PC-3 (cell line): ENCODE measurements around the gene INAVA. TPM values are rescaled to one million over a fixed set of nuclear protein-coding genes. Genes with fewer than 3 reads are reported as not detected.

Experiments used
- ATAC-seq: fragments of 200-7000 bp; cut with Tn5 transposase; 2 replicates; pipeline ENCODE4 v1.9.1; 2020; ENCODE audit warnings: mild to moderate bottlenecking, moderate library complexity
- BruUV-seq: library from RNA; stranded (reverse); fragments of 400-500 nt; replicated peaks from 2 replicates; lab custom pipeline; 2021; lab: Mats Ljungman, UMichigan
- CTCF ChIA-PET: fragments of 300-600 bp; sonication (Branson Sonifier 250); formaldehyde crosslinking; loops from one replicate; lab custom pipeline; 2022; ENCODE audit warnings: antibody characterized with exemption; lab: Charles Lee
- POLR2A ChIA-PET: fragments of 300-600 bp; sonication (Branson Sonifier 250); formaldehyde crosslinking; loops from one replicate; lab custom pipeline; 2022; ENCODE audit warnings: antibody characterized with exemption; ENCODE audit not compliant: unreplicated experiment; lab: Charles Lee
- DNase-seq: peaks from one replicate; pipeline ENCODE4 v3.0.0-alpha.2; 2015
- H2AFZ ChIP-seq: fragments of 300-600 bp; sonication (generic); 2 replicates; pipeline ENCODE4 v1.6.0; 2016; ENCODE audit warnings: antibody characterized with exemption, low read length
- H3F3A ChIP-seq: fragments of 300-600 bp; sonication (generic); one replicate; pipeline ENCODE4 v1.6.0; 2017; ENCODE audit warnings: antibody characterized with exemption, low read length, control low read depth, mild to moderate bottlenecking; ENCODE audit not compliant: unreplicated experiment
- H3K27ac ChIP-seq: fragments of 300-600 bp; sonication (generic); 2 replicates; pipeline ENCODE4 v1.5.1; 2016; ENCODE audit warnings: mild to moderate bottlenecking, low read length
- H3K27me3 ChIP-seq: fragments of 300-600 bp; sonication (generic); 2 replicates; pipeline ENCODE4 v1.6.1; 2016; ENCODE audit warnings: low read length, mixed read lengths
- H3K36me3 ChIP-seq: fragments of 300-600 bp; sonication (generic); 2 replicates; pipeline ENCODE4 v1.6.1; 2016; ENCODE audit warnings: low read depth, mixed run types, low read length, mixed read lengths
- H3K4me1 ChIP-seq: fragments of 300-600 bp; sonication (generic); 2 replicates; pipeline ENCODE4 v1.5.1; 2016; ENCODE audit warnings: low read length; ENCODE audit not compliant: insufficient read depth
- H3K4me2 ChIP-seq: fragments of 300-600 bp; sonication (generic); 2 replicates; pipeline ENCODE4 v1.6.0; 2016; ENCODE audit warnings: low read length
- H3K4me3 ChIP-seq: fragments of 300-600 bp; sonication (generic); 2 replicates; pipeline ENCODE4 v1.5.1; 2016; ENCODE audit warnings: mild to moderate bottlenecking, low read length, mixed read lengths
- H3K79me2 ChIP-seq: fragments of 300-600 bp; sonication (generic); 2 replicates; pipeline ENCODE4 v1.6.1; 2017; ENCODE audit warnings: low read length, mixed read lengths
- H3K9ac ChIP-seq: fragments of 300-600 bp; sonication (generic); 2 replicates; pipeline ENCODE4 v1.6.0; 2016; ENCODE audit warnings: mild to moderate bottlenecking, low read length
- H3K9me2 ChIP-seq: fragments of 300-600 bp; sonication (generic); replicated peaks from 2 replicates; pipeline ENCODE4 v1.6.1; 2016; ENCODE audit warnings: mixed run types, low read length, mixed read lengths
- H3K9me3 ChIP-seq: fragments of 300-600 bp; sonication (generic); 2 replicates; pipeline ENCODE4 v1.6.1; 2016; ENCODE audit warnings: low read length, mixed read lengths
- H4K20me1 ChIP-seq: fragments of 300-600 bp; sonication (generic); 2 replicates; pipeline ENCODE4 v1.6.1; 2016; ENCODE audit warnings: low read length, mixed read lengths
- EZH2 ChIP-seq: fragments of 300-600 bp; sonication (generic); IDR thresholded peaks from one replicate; pipeline ENCODE4 v1.6.1; 2017; ENCODE audit warnings: antibody characterized with exemption, mild to moderate bottlenecking, low read length; ENCODE audit not compliant: unreplicated experiment
- EZH2phosphoT487 ChIP-seq: fragments of 300-600 bp; sonication (generic); IDR thresholded peaks from 2 replicates; pipeline ENCODE4 v1.6.1; 2018; ENCODE audit warnings: mild to moderate bottlenecking, antibody characterized with exemption, low read length, borderline replicate concordance
- intact Hi-C: fragments of 100-400 bp; cut with micrococcal nuclease; formaldehyde crosslinking; loops from 2 replicates; pipeline ENCODE4 v1.9.0; 2023
- total RNA-seq: library from RNA; depleted of rRNA; stranded (reverse); fragments of >200 nt; gene quantifications from 2 replicates; pipeline ENCODE4 v1.2.3, GENCODE V29; 2014
- TF ChIP-seq, protein P1 (sequence below): fragments of 300-600 bp; sonication (generic); conservative IDR thresholded peaks from 2 replicates; pipeline ENCODE4 v1.5.1; 2017; ENCODE audit warnings: antibody characterized with exemption, low read depth, mild to moderate bottlenecking, low read length

INAVA gene
- total RNA-seq, 1 experiment from 2014 or later: 102 TPM

GRCh38 chr1:200938955-200939354 lies 44.3 kb downstream of the INAVA start:
- no peaks in the 10 kb centered on the region for H3K4me1 ChIP-seq
- H3K4me3 ChIP-seq: no peak overlapping the region
- POLR2A ChIA-PET: interaction anchor here (0.6 kb wide), 1 partner anchor 77 kb away, joined by 34 read pairs; no protein-coding TSS in a partner anchor
- TF ChIP-seq EZH2 (no peak), EZH2phosphoT487 (no peak)
- TF ChIP-seq, protein P1, sequence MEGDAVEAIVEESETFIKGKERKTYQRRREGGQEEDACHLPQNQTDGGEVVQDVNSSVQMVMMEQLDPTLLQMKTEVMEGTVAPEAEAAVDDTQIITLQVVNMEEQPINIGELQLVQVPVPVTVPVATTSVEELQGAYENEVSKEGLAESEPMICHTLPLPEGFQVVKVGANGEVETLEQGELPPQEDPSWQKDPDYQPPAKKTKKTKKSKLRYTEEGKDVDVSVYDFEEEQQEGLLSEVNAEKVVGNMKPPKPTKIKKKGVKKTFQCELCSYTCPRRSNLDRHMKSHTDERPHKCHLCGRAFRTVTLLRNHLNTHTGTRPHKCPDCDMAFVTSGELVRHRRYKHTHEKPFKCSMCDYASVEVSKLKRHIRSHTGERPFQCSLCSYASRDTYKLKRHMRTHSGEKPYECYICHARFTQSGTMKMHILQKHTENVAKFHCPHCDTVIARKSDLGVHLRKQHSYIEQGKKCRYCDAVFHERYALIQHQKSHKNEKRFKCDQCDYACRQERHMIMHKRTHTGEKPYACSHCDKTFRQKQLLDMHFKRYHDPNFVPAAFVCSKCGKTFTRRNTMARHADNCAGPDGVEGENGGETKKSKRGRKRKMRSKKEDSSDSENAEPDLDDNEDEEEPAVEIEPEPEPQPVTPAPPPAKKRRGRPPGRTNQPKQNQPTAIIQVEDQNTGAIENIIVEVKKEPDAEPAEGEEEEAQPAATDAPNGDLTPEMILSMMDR: no peak
- no TSS peak for BruUV-seq
- no peak overlapping the region for H3K27ac ChIP-seq
- intact Hi-C loops: no loop called here
- no peaks in the 10 kb centered on the region for H3F3A ChIP-seq
- H4K20me1 ChIP-seq: no peaks in the 10 kb centered on the region
- H2AFZ ChIP-seq: no peak overlapping the region
- H3K9ac ChIP-seq: no peak overlapping the region
- DNase-seq (no peak), ATAC-seq (no peak)
- H3K9me2 ChIP-seq: no peaks in the 10 kb centered on the region
- no peaks in the 10 kb centered on the region for H3K9me3 ChIP-seq
- no peaks in the 10 kb centered on the region for H3K79me2 ChIP-seq
- CTCF ChIA-PET: interaction anchor here (0.6 kb wide), 3 partner anchors 34 to 314 kb away, joined by 4 to 11 read pairs (median 4); no protein-coding TSS in a partner anchor
- no peak overlapping the region for H3K4me2 ChIP-seq
- H3K27me3 ChIP-seq: peaks cover 35% of the 10 kb centered on the region; the same call in 1 of the 2 replicates
- H3K36me3 ChIP-seq: no peaks in the 10 kb centered on the region

DNA sequence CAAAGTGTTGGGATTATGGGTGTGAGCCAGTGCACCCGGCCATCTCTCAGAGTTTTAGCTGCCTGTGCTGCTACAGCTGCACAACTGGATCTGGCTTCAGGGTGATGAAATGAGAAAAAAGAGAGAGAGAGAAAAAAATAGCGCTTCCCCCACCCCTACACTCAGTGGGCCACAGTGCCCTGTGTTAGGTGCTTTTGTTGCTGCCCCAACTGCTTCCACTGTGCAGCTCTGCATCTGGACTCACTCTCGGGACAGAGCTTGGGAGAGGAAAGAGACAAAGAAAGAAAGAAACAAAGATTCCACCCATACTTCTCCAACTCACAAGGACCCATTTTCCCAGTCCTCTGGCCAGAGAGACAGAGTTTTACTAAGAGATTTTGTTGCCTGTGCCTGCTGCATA lies 50.4 kb downstream of the INAVA start:
- ChIA-PET CTCF (interaction anchor here (0.6 kb wide), 1 partner anchor 18 kb away, joined by 3 read pairs; no protein-coding TSS in a partner anchor), POLR2A (no interaction called here)
- Histone ChIP-seq H3F3A (no peaks in the 10 kb centered on the region), H3K4me1 (no peaks in the 10 kb centered on the region), H2AFZ (no peak overlapping the region), H3K27ac (no peak overlapping the region), H3K9me2 (no peaks in the 10 kb centered on the region), H4K20me1 (no peaks in the 10 kb centered on the region), H3K27me3 (peaks cover 45% of the 10 kb centered on the region; the same call in 1 of the 2 replicates), H3K9me3 (peaks cover 8% of the 10 kb centered on the region), H3K36me3 (no peaks in the 10 kb centered on the region), H3K4me2 (no peak overlapping the region), H3K4me3 (no peak overlapping the region), H3K79me2 (no peaks in the 10 kb centered on the region), H3K9ac (no peak overlapping the region)
- TF ChIP-seq EZH2: no peak
- TF ChIP-seq, protein P1: no peak
- TF ChIP-seq EZH2phosphoT487: no peak
- intact Hi-C loops: no loop called here
- no TSS peak for BruUV-seq
- DNase-seq (no peak), ATAC-seq (no peak)

GRCh38 chr1:200947059-200947566 lies 52.4 kb downstream of the INAVA start:
- Histone ChIP-seq H3K9ac (no peak overlapping the region), H3K36me3 (no peaks in the 10 kb centered on the region), H4K20me1 (no peaks in the 10 kb centered on the region), H3K4me2 (no peak overlapping the region), H3K27ac (no peak overlapping the region), H3K27me3 (peaks cover 32% of the 10 kb centered on the region), H3K79me2 (no peaks in the 10 kb centered on the region), H2AFZ (no peak overlapping the region), H3K9me3 (peaks cover 8% of the 10 kb centered on the region), H3F3A (no peaks in the 10 kb centered on the region), H3K4me1 (no peaks in the 10 kb centered on the region), H3K4me3 (no peak overlapping the region), H3K9me2 (no peaks in the 10 kb centered on the region)
- POLR2A ChIA-PET: no interaction called here
- intact Hi-C loops: no loop called here
- BruUV-seq: no TSS peak
- DNase-seq: no peak
- TF ChIP-seq EZH2phosphoT487 (no peak), EZH2 (no peak)
- TF ChIP-seq, protein P1: no peak
- no peak for ATAC-seq
- CTCF ChIA-PET: no interaction called here
